IMR-90 (cell line): ENCODE results near the gene TCHH.

Experiments
- POLR2A ChIP-seq: IDR thresholded peaks from 2 replicates; pipeline ENCODE4 v1.6.1; 2012; ENCODE audit warnings: mild to moderate bottlenecking, low read depth, low read length
- TF ChIP-seq, protein P1 (sequence below): conservative IDR thresholded peaks from 2 replicates; pipeline ENCODE4 v1.5.1; 2012; ENCODE audit warnings: mild to moderate bottlenecking, low read depth, low read length, improper control_type of control experiment

DNA sequence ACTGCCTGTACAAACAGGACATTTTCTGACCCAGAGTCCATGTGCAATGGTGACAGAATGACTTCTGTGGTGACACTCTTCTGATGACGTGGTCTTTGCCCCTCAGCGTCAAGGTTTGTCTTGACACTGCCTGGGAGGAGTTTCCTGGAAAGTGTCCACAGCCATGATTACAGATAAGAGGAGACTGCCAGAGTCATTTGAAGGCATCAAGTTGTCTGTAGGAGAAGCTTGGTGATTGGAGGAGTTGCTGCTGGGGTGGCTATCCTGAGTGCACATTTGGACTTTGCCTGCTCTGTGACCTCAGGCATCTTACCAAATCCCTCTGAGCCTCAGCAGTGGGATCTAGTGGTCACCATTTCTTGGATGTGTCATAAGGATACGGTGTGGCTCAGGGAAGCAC is 44.1 kb downstream of the TCHH start:
- TF ChIP-seq POLR2A = no peak
- TF ChIP-seq, protein P1, sequence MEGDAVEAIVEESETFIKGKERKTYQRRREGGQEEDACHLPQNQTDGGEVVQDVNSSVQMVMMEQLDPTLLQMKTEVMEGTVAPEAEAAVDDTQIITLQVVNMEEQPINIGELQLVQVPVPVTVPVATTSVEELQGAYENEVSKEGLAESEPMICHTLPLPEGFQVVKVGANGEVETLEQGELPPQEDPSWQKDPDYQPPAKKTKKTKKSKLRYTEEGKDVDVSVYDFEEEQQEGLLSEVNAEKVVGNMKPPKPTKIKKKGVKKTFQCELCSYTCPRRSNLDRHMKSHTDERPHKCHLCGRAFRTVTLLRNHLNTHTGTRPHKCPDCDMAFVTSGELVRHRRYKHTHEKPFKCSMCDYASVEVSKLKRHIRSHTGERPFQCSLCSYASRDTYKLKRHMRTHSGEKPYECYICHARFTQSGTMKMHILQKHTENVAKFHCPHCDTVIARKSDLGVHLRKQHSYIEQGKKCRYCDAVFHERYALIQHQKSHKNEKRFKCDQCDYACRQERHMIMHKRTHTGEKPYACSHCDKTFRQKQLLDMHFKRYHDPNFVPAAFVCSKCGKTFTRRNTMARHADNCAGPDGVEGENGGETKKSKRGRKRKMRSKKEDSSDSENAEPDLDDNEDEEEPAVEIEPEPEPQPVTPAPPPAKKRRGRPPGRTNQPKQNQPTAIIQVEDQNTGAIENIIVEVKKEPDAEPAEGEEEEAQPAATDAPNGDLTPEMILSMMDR = no peak
